Fibroblast of lung (primary cell): ENCODE data around the gene OR52N1. TPM values are rescaled to one million over a fixed set of nuclear protein-coding genes. Genes with fewer than 3 reads are reported as not detected.

Source experiments
- DNase-seq, 2 donors: peaks; one replicate each; pipeline versions ENCODE4 v3.0.0 to v3.0.0-alpha.2; 2010; ENCODE audit warnings: low read depth in 2 of 2
- H2AFZ ChIP-seq: 2 replicates; pipeline ENCODE4 v1.5.1; 2012; ENCODE audit warnings: low read length, control low read depth, inconsistent platforms
- H3K27ac ChIP-seq: 2 replicates; pipeline ENCODE4 v1.5.1; 2011; ENCODE audit warnings: low read length, control low read depth; ENCODE audit not compliant: insufficient read depth
- H3K27me3 ChIP-seq: 2 replicates; pipeline ENCODE4 v1.5.1; 2011; ENCODE audit warnings: mild to moderate bottlenecking, low read length; ENCODE audit not compliant: control insufficient read depth, insufficient read depth
- H3K36me3 ChIP-seq: 2 replicates; pipeline ENCODE4 v1.5.1; 2011; ENCODE audit warnings: low read length; ENCODE audit not compliant: control insufficient read depth, insufficient read depth
- H3K4me1 ChIP-seq: 2 replicates; pipeline ENCODE4 v1.5.1; 2011; ENCODE audit warnings: low read length; ENCODE audit not compliant: control insufficient read depth, insufficient read depth; ENCODE audit errors: extremely low read depth
- H3K4me2 ChIP-seq: 2 replicates; pipeline ENCODE4 v1.5.1; 2011; ENCODE audit warnings: low read length, control low read depth; ENCODE audit not compliant: insufficient read depth; ENCODE audit errors: extremely low read depth
- H3K4me3 ChIP-seq, 4 experiments: fragments of 200-600 bp in 1 of 4; sonication (generic) in 1 of 4; replicated peaks in 1 of 4; 2 replicates each; pipeline ENCODE4 v1.5.1; 2011 to 2016; ENCODE audit warnings: low read length in 4 of 4, low read depth in 3 of 4, mild to moderate bottlenecking in 3 of 4, control low read depth in 2 of 4, inconsistent platforms in 1 of 4, mixed read lengths in 1 of 4; ENCODE audit not compliant: insufficient read depth in 1 of 4; ENCODE audit errors: control extremely low read depth in 1 of 4
- H3K79me2 ChIP-seq: 2 replicates; pipeline ENCODE4 v1.5.1; 2012; ENCODE audit warnings: mild to moderate bottlenecking, low read length, inconsistent platforms; ENCODE audit not compliant: control insufficient read depth, insufficient read depth
- H3K9ac ChIP-seq: 2 replicates; pipeline ENCODE4 v1.5.1; 2011; ENCODE audit warnings: mild to moderate bottlenecking, low read length, control low read depth; ENCODE audit not compliant: insufficient read depth
- H3K9me3 ChIP-seq: 2 replicates; pipeline ENCODE4 v1.5.1; 2012; ENCODE audit warnings: low read depth, low read length; ENCODE audit not compliant: control insufficient read depth, insufficient read depth
- H4K20me1 ChIP-seq: 2 replicates; pipeline ENCODE4 v1.5.1; 2011; ENCODE audit warnings: low read length; ENCODE audit not compliant: control insufficient read depth, insufficient read depth; ENCODE audit errors: extremely low read depth
- CTCF ChIP-seq, 2 donors: IDR thresholded peaks in 1 of 2; conservative IDR thresholded peaks in 1 of 2; 1 replicate in 1 of 2; 2 replicates in 1 of 2; pipeline ENCODE4 v1.5.1; 2011 to 2012; ENCODE audit warnings: low read length in 2 of 2, control low read depth in 1 of 2, inconsistent platforms in 1 of 2, low read depth in 1 of 2, mild to moderate bottlenecking in 1 of 2
- EZH2 ChIP-seq: IDR thresholded peaks from 2 replicates; pipeline ENCODE4 v1.5.1; 2012; ENCODE audit warnings: low read length, control low read depth, mild to moderate bottlenecking; ENCODE audit errors: missing control alignments
- polyA plus RNA-seq, 2 donors: library from polyadenylated mRNA; depleted of rRNA in 1 of 2; stranded (reverse) in 1 of 2; unstranded in 1 of 2; fragments of >200 nt; gene quantifications; 2 replicates each; pipeline ENCODE4 v1.2.1, GENCODE V29; 2011 to 2012; ENCODE audit warnings: missing spikeins in 1 of 2
- total RNA-seq: library from RNA; depleted of rRNA; stranded (reverse); fragments of >200 nt; gene quantifications from 2 replicates; pipeline ENCODE4 v1.2.1, GENCODE V29; 2014

The OR52N1 gene
- total and polyA plus RNA-seq, 2 donors (not counting 1 experiment from before 2014, with no cell fraction given): not detected

GRCh38 chr11:5808500-5809121 lies 17.5 kb upstream of the OR52N1 start, which contains the start of gene OR52N2:
TSS of gene OR52N2 (plus strand) at chr11:5808924. CDS start at chr11:5820336, 11,412 bp downstream.
- peak within 1 kb of the TSS; percentile 5 for H3K9ac ChIP-seq
- no peaks in the 10 kb centered on the region for H3K79me2 ChIP-seq
- TF ChIP-seq EZH2: no peak
- TF ChIP-seq CTCF (conservative IDR thresholded peaks at IDR 0.05 in 1 of 2, IDR thresholded peaks at IDR 0.05 in 1 of 2; ENCODE audit: low read depth in 1 of 2, low read length in 2 of 2): peak; percentile 83 to 98
- H3K36me3 ChIP-seq: no peaks in the 10 kb centered on the region
- no peak within 1 kb of the TSS for H3K27ac ChIP-seq
- peak within 1 kb of the TSS; percentile 93 for H3K4me2 ChIP-seq
- no peaks in the 10 kb centered on the region for H3K4me1 ChIP-seq
- H3K9me3 ChIP-seq: no peaks in the 10 kb centered on the region
- peak; percentile 48 to 77 for DNase-seq
- peak within 1 kb of the TSS; percentile 58 to 63 (median 58) for H3K4me3 ChIP-seq
- peak within 1 kb of the TSS; percentile 72 for H2AFZ ChIP-seq
- no peaks in the 10 kb centered on the region for H3K27me3 ChIP-seq
- no peaks in the 10 kb centered on the region for H4K20me1 ChIP-seq

DNA sequence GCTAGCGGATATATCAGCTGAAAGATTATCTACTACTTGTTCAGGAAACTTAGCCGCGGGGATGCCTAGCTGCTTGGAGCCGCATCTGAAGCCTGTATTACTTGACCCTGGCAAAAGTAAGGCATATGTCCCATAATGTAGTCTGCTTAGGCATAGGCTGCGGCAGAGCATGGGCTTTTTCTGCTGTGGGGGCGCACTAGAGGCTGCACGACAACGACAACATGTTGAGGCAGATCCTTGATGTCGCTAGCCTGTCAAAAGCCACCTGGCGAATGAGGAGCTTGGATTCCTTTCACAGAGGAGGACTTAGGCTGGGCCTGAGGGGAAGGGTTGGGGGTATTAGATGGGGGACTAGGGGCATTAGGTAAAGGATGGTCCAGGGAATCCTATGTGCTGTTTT lies 16.5 kb upstream of the OR52N1 start:
- no peaks in the 10 kb centered on the region for H3K27me3 ChIP-seq
- no peak overlapping the region for H3K27ac ChIP-seq
- no peaks in the 10 kb centered on the region for H3K36me3 ChIP-seq
- H3K4me2 ChIP-seq: no peak overlapping the region
- H3K79me2 ChIP-seq: no peaks in the 10 kb centered on the region
- H2AFZ ChIP-seq: no peak overlapping the region
- no peaks in the 10 kb centered on the region for H3K4me1 ChIP-seq
- no peak for TF ChIP-seq EZH2
- no peak for TF ChIP-seq CTCF (conservative IDR thresholded peaks at IDR 0.05 in 1 of 2, IDR thresholded peaks at IDR 0.05 in 1 of 2; ENCODE audit: low read depth in 1 of 2, low read length in 2 of 2)
- H3K9ac ChIP-seq: no peak overlapping the region
- no peak for DNase-seq
- no peak overlapping the region for H3K4me3 ChIP-seq
- no peaks in the 10 kb centered on the region for H3K9me3 ChIP-seq
- no peaks in the 10 kb centered on the region for H4K20me1 ChIP-seq

DNA sequence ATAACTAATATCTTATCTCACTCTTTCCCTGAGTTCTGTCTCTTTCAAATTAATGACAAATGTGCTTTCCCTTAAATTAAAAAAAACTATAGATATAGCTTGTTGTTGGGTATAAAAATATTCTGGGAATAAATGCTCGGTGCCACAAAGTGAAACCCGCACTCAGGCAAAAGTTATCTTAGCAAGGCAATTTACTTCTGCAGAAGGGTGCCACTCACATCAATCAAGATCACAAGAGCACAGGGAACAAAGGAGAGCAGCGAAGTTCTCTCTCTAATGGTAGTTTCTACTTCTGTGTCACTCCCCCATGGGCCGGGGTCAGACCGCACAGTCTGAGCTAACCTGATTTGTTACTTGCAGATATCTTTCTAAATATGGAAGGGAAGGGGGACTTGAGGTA lies 12.9 kb upstream of the OR52N1 start:
- no peak overlapping the region for H3K9ac ChIP-seq
- H3K9me3 ChIP-seq: no peaks in the 10 kb centered on the region
- TF ChIP-seq EZH2: no peak
- TF ChIP-seq CTCF (conservative IDR thresholded peaks at IDR 0.05 in 1 of 2, IDR thresholded peaks at IDR 0.05 in 1 of 2; ENCODE audit: low read depth in 1 of 2, low read length in 2 of 2): no peak
- H3K27ac ChIP-seq: no peak overlapping the region
- no peak overlapping the region for H3K4me3 ChIP-seq
- H3K4me1 ChIP-seq: no peaks in the 10 kb centered on the region
- H3K27me3 ChIP-seq: no peaks in the 10 kb centered on the region
- H2AFZ ChIP-seq: no peak overlapping the region
- DNase-seq: no peak
- H3K36me3 ChIP-seq: no peaks in the 10 kb centered on the region
- H3K79me2 ChIP-seq: no peaks in the 10 kb centered on the region
- no peak overlapping the region for H3K4me2 ChIP-seq
- H4K20me1 ChIP-seq: no peaks in the 10 kb centered on the region
